ENCODE measurements around the gene EXOC6B. TPM values are rescaled to one million over a fixed set of nuclear protein-coding genes. Genes with fewer than 3 reads are reported as not detected.

The EXOC6B gene
- total RNA-seq, 2 experiments from 2014 or later = 6.8 to 7.6 TPM

- Mint-ChIP-seq H3K27me3 (no peaks in the 10 kb centered on the region), H3K4me1 (peaks cover 1% of the 10 kb centered on the region), H3K4me3 (no peak overlapping the region), H3K36me3 (no peaks in the 10 kb centered on the region), H3K9me3 (no peaks in the 10 kb centered on the region), H3K27ac (no peak overlapping the region)
- DNase-seq = no peak
Observed at GRCh38 chr2:72750466-72750865, 75.4 kb downstream of the EXOC6B start.

GRCh38 chr2:72747344-72747743, 78.5 kb downstream of the EXOC6B start:
- no peaks in the 10 kb centered on the region for H3K27me3 Mint-ChIP-seq
- H3K27ac Mint-ChIP-seq = no peak overlapping the region
- H3K36me3 Mint-ChIP-seq = no peaks in the 10 kb centered on the region
- no peaks in the 10 kb centered on the region for H3K9me3 Mint-ChIP-seq
- no peak for DNase-seq
- H3K4me1 Mint-ChIP-seq = peaks cover 1% of the 10 kb centered on the region
- H3K4me3 Mint-ChIP-seq = no peak overlapping the region

GRCh38 chr2:72745679-72746368, 80.0 kb downstream of the EXOC6B start:
- Mint-ChIP-seq H3K9me3 (no peaks in the 10 kb centered on the region), H3K27ac (no peak overlapping the region), H3K27me3 (no peaks in the 10 kb centered on the region), H3K4me3 (no peak overlapping the region), H3K36me3 (no peaks in the 10 kb centered on the region), H3K4me1 (peaks cover 1% of the 10 kb centered on the region)
- DNase-seq = no peak

- Mint-ChIP-seq H3K4me3 (no peak overlapping the region), H3K9me3 (no peaks in the 10 kb centered on the region), H3K27ac (no peak overlapping the region), H3K36me3 (no peaks in the 10 kb centered on the region), H3K4me1 (peaks cover 1% of the 10 kb centered on the region), H3K27me3 (no peaks in the 10 kb centered on the region)
- no peak for DNase-seq
Observed at GRCh38 chr2:72744049-72744448, 81.8 kb downstream of the EXOC6B start.

- DNase-seq = no peak
- no peak overlapping the region for H3K27ac Mint-ChIP-seq
- H3K4me3 Mint-ChIP-seq = no peak overlapping the region
- H3K36me3 Mint-ChIP-seq = no peaks in the 10 kb centered on the region
- peaks cover 1% of the 10 kb centered on the region for H3K4me1 Mint-ChIP-seq
- no peaks in the 10 kb centered on the region for H3K9me3 Mint-ChIP-seq
- no peaks in the 10 kb centered on the region for H3K27me3 Mint-ChIP-seq
Observed at GRCh38 chr2:72743481-72743880, 82.4 kb downstream of the EXOC6B start.

GRCh38 chr2:72738096-72738495, 87.7 kb downstream of the EXOC6B start:
- no peaks in the 10 kb centered on the region for H3K27me3 Mint-ChIP-seq
- no peak overlapping the region for H3K4me3 Mint-ChIP-seq
- no peaks in the 10 kb centered on the region for H3K36me3 Mint-ChIP-seq
- H3K27ac Mint-ChIP-seq = no peak overlapping the region
- no peaks in the 10 kb centered on the region for H3K4me1 Mint-ChIP-seq
- DNase-seq = no peak
- no peaks in the 10 kb centered on the region for H3K9me3 Mint-ChIP-seq

GRCh38 chr2:72734432-72734831, 91.4 kb downstream of the EXOC6B start:
- Mint-ChIP-seq H3K27me3 (no peaks in the 10 kb centered on the region), H3K4me1 (no peaks in the 10 kb centered on the region), H3K36me3 (no peaks in the 10 kb centered on the region), H3K4me3 (no peak overlapping the region), H3K9me3 (no peaks in the 10 kb centered on the region), H3K27ac (no peak overlapping the region)
- no peak for DNase-seq

- no peak for DNase-seq
- Mint-ChIP-seq H3K36me3 (no peaks in the 10 kb centered on the region), H3K27ac (no peak overlapping the region), H3K4me1 (no peaks in the 10 kb centered on the region), H3K27me3 (no peaks in the 10 kb centered on the region), H3K9me3 (no peaks in the 10 kb centered on the region), H3K4me3 (no peak overlapping the region)
Observed at GRCh38 chr2:72731116-72731515, 94.7 kb downstream of the EXOC6B start.

- no peak overlapping the region for H3K27ac Mint-ChIP-seq
- peaks cover 2% of the 10 kb centered on the region for H3K36me3 Mint-ChIP-seq
- no peak overlapping the region for H3K4me3 Mint-ChIP-seq
- H3K4me1 Mint-ChIP-seq = peaks cover 2% of the 10 kb centered on the region
- no peak for DNase-seq
- H3K27me3 Mint-ChIP-seq = no peaks in the 10 kb centered on the region
- no peaks in the 10 kb centered on the region for H3K9me3 Mint-ChIP-seq
Observed at GRCh38 chr2:72727356-72727755, 98.5 kb downstream of the EXOC6B start.

- H3K4me3 Mint-ChIP-seq = no peak overlapping the region
- no peaks in the 10 kb centered on the region for H3K27me3 Mint-ChIP-seq
- H3K27ac Mint-ChIP-seq = no peak overlapping the region
- H3K9me3 Mint-ChIP-seq = no peaks in the 10 kb centered on the region
- DNase-seq = no peak
- peaks cover 2% of the 10 kb centered on the region for H3K36me3 Mint-ChIP-seq
- H3K4me1 Mint-ChIP-seq = peaks cover 2% of the 10 kb centered on the region
Observed at GRCh38 chr2:72723769-72724370, 102.0 kb downstream of the EXOC6B start.

- no peak for DNase-seq
- Mint-ChIP-seq H3K27ac (no peak overlapping the region), H3K4me1 (peaks cover 2% of the 10 kb centered on the region), H3K4me3 (no peak overlapping the region), H3K36me3 (peaks cover 3% of the 10 kb centered on the region), H3K27me3 (no peaks in the 10 kb centered on the region), H3K9me3 (no peaks in the 10 kb centered on the region)
Observed at GRCh38 chr2:72722492-72723070, 103.3 kb downstream of the EXOC6B start.

GRCh38 chr2:72719416-72719815, 106.4 kb downstream of the EXOC6B start:
- DNase-seq = no peak
- no peaks in the 10 kb centered on the region for H3K4me1 Mint-ChIP-seq
- H3K36me3 Mint-ChIP-seq = peaks cover 5% of the 10 kb centered on the region
- no peak overlapping the region for H3K4me3 Mint-ChIP-seq
- H3K9me3 Mint-ChIP-seq = no peaks in the 10 kb centered on the region
- no peaks in the 10 kb centered on the region for H3K27me3 Mint-ChIP-seq
- H3K27ac Mint-ChIP-seq = no peak overlapping the region

GRCh38 chr2:72718876-72719275, 107.0 kb downstream of the EXOC6B start:
- DNase-seq = no peak
- no peaks in the 10 kb centered on the region for H3K27me3 Mint-ChIP-seq
- H3K4me1 Mint-ChIP-seq = no peaks in the 10 kb centered on the region

GRCh38 chr2:72716601-72717000, 109.2 kb downstream of the EXOC6B start:
- H3K9me3 Mint-ChIP-seq = no peaks in the 10 kb centered on the region
- no peak overlapping the region for H3K27ac Mint-ChIP-seq
- H3K27me3 Mint-ChIP-seq = no peaks in the 10 kb centered on the region
- H3K4me3 Mint-ChIP-seq = no peak overlapping the region
- no peaks in the 10 kb centered on the region for H3K4me1 Mint-ChIP-seq
- no peak for DNase-seq
- peaks cover 6% of the 10 kb centered on the region for H3K36me3 Mint-ChIP-seq

More at GRCh38 chr2:72718876-72719275, 107.0 kb downstream of the EXOC6B start:
- no peaks in the 10 kb centered on the region for H3K9me3 Mint-ChIP-seq
- peaks cover 5% of the 10 kb centered on the region for H3K36me3 Mint-ChIP-seq
- H3K27ac Mint-ChIP-seq = no peak overlapping the region
- no peak overlapping the region for H3K4me3 Mint-ChIP-seq

GRCh38 chr2:72713857-72714256, 112.0 kb downstream of the EXOC6B start:
- no peak overlapping the region for H3K27ac Mint-ChIP-seq

GRCh38 chr2:72712977-72713376, 112.9 kb downstream of the EXOC6B start:
- no peaks in the 10 kb centered on the region for H3K27me3 Mint-ChIP-seq
- H3K27ac Mint-ChIP-seq = no peak overlapping the region
- no peaks in the 10 kb centered on the region for H3K9me3 Mint-ChIP-seq
- peaks cover 6% of the 10 kb centered on the region for H3K36me3 Mint-ChIP-seq
- no peaks in the 10 kb centered on the region for H3K4me1 Mint-ChIP-seq
- no peak overlapping the region for H3K4me3 Mint-ChIP-seq
- no peak for DNase-seq

More at GRCh38 chr2:72713857-72714256, 112.0 kb downstream of the EXOC6B start:
- Mint-ChIP-seq H3K9me3 (no peaks in the 10 kb centered on the region), H3K4me3 (no peak overlapping the region), H3K4me1 (no peaks in the 10 kb centered on the region), H3K36me3 (peaks cover 6% of the 10 kb centered on the region), H3K27me3 (no peaks in the 10 kb centered on the region)
- no peak for DNase-seq

Data from activated naive CD8-positive, alpha-beta T cell treated with anti-CD3 and anti-CD28 coated beads for 36 hours (primary cell).